Right cardiac atrium (tissue), 5 donors: Measurements from ENCODE around the gene GRK6. TPM values are rescaled to one million over a fixed set of nuclear protein-coding genes. Genes with fewer than 3 reads are reported as not detected.

Experiments
- ATAC-seq, 2 donors: fragments of 200-7000 bp; cut with Tn5 transposase; one replicate each; pipeline versions ENCODE4 v1.8.0 to v1.9.1; 2020; ENCODE audit warnings: moderate library complexity in 2 of 2, mild to moderate bottlenecking in 1 of 2
- DNase-seq, 3 donors: peaks; one replicate each; pipeline ENCODE4 v3.0.0-alpha.2; 2020
- H3K27ac ChIP-seq: one replicate; pipeline ENCODE4 v1.5.1; 2013; ENCODE audit warnings: mild to moderate bottlenecking, low read length, control low read depth, moderate library complexity
- H3K27me3 ChIP-seq: one replicate; pipeline ENCODE4 v1.6.1; 2013; ENCODE audit not compliant: control insufficient read depth, insufficient read depth
- H3K4me1 ChIP-seq: one replicate; pipeline ENCODE4 v1.6.1; 2013; ENCODE audit warnings: low read length; ENCODE audit not compliant: control insufficient read depth, insufficient read depth
- H3K4me3 ChIP-seq: one replicate; pipeline ENCODE4 v1.5.1; 2013; ENCODE audit warnings: low read length, control low read depth
- H3K9me3 ChIP-seq: one replicate; pipeline ENCODE4 v1.6.1; 2013; ENCODE audit warnings: low read length; ENCODE audit not compliant: control insufficient read depth
- WGBS: extraction: QIAGEN DNeasy Blood & Tissue Kit; methylation state at CpG from one replicate; pipeline ENCODE4 v1.1.7; 2013; 5-methylcytosine and 5-hydroxymethylcytosine counted together
- intact Hi-C, 4 donors: fragments of 100-400 bp; cut with DNase I; formaldehyde crosslinking; loops; one replicate each; pipeline versions ENCODE4 v1.11.0 to v1.14.0; 2022 to 2023
- polyA plus RNA-seq: library from polyadenylated mRNA; stranded (reverse); fragments of 200-250 nt; gene quantifications from one replicate; pipeline ENCODE4 v1.2.3, GENCODE V29; 2013
- total RNA-seq, 4 donors: library from RNA; stranded (reverse); fragmentation: NEBNext Ultra II Directional; extraction: Animal tissue kit (Norgen Biotek cat#: 25700); gene quantifications; one replicate each; pipeline ENCODE4 v1.2.1, GENCODE V29; 2021
- donor health status: healthy with polysubstance abuse.
- donor health status: DM: no; HTN: yes; CAD: no.
- donor health status: DM: no; HTN: no; CAD: no.
- donor health status: DM: no; HTN: yes; CAD: no; lungs with severe emphysema.
- donor health status: DM: yes; HTN: yes; CAD: no.

Gene GRK6
- total and polyA plus RNA-seq, 5 donors, result 7.4 to 16.9 (median 15.1) TPM

GRCh38 chr5:177468685-177469628 lies 42.5 kb downstream of the GRK6 start:
- H3K4me3 ChIP-seq, result no peak overlapping the region
- H3K27ac ChIP-seq, result no peak overlapping the region
- DNase-seq (peak; percentile 80 to 89 (median 85)), ATAC-seq (peak; percentile 50 to 58)
- H3K27me3 ChIP-seq, result no peaks in the 10 kb centered on the region
- H3K9me3 ChIP-seq, result no peaks in the 10 kb centered on the region
- 51% methylated on average over 25 of the region's 25 CpGs for WGBS
- intact Hi-C loops, result no loop called here
- H3K4me1 ChIP-seq, result peaks cover under 1% of the 10 kb centered on the region

GRCh38 chr5:177469750-177470525 lies 43.5 kb downstream of the GRK6 start:
- 59% methylated on average over 8 of the region's 8 CpGs for WGBS
- no peaks in the 10 kb centered on the region for H3K27me3 ChIP-seq
- intact Hi-C loops, result no loop called here
- H3K4me1 ChIP-seq, result peaks cover 2% of the 10 kb centered on the region
- no peak overlapping the region for H3K4me3 ChIP-seq
- H3K27ac ChIP-seq, result no peak overlapping the region
- no peaks in the 10 kb centered on the region for H3K9me3 ChIP-seq
- DNase-seq (no peak), ATAC-seq (no peak)

- Histone ChIP-seq H3K4me3 (no peak overlapping the region), H3K4me1 (peaks cover 2% of the 10 kb centered on the region)
- 83% methylated on average over 10 of the region's 10 CpGs for WGBS
Measured at GRCh38 chr5:177470759-177471536, 44.5 kb downstream of the GRK6 start.

GRCh38 chr5:177471610-177472356 lies 45.3 kb downstream of the GRK6 start:
- WGBS, result 38% methylated on average over 14 of the region's 14 CpGs
- Histone ChIP-seq H3K27ac (peak overlapping the region; percentile 18), H3K4me1 (peaks cover 2% of the 10 kb centered on the region), H3K4me3 (peak overlapping the region; percentile 87), H3K27me3 (no peaks in the 10 kb centered on the region), H3K9me3 (no peaks in the 10 kb centered on the region)
- intact Hi-C loops, result no loop called here
- DNase-seq, result peak; percentile 83 to 92 (median 91)
- ATAC-seq, result peak; percentile 38 to 64

More at GRCh38 chr5:177470759-177471536, 44.5 kb downstream of the GRK6 start:
- DNase-seq (no peak), ATAC-seq (no peak)
- intact Hi-C loops, result no loop called here
- no peak overlapping the region for H3K27ac ChIP-seq
- H3K27me3 ChIP-seq, result no peaks in the 10 kb centered on the region
- H3K9me3 ChIP-seq, result no peaks in the 10 kb centered on the region

GRCh38 chr5:177472460-177473442 lies 46.3 kb downstream of the GRK6 start:
- DNase-seq (peak in 2 of 3 donors; percentile 76 to 78), ATAC-seq (peak in 1 of 2 donors; percentile 10)
- Histone ChIP-seq H3K4me3 (peak overlapping the region; percentile 87), H3K9me3 (no peaks in the 10 kb centered on the region), H3K27ac (peak overlapping the region; percentile 41), H3K27me3 (no peaks in the 10 kb centered on the region), H3K4me1 (peaks cover 2% of the 10 kb centered on the region)
- intact Hi-C loops, result no loop called here
- 1% methylated on average over 88 of the region's 93 CpGs for WGBS

GRCh38 chr5:177473443-177474001 lies 47.0 kb downstream of the GRK6 start, which contains the start of gene DBN1:
DBN1 (minus strand) TSS chr5:177473634; CDS start chr5:177473521, 113 bp downstream.
- H3K27ac ChIP-seq, result peak within 1 kb of the TSS; percentile 41
- intact Hi-C loops, result no loop called here
- WGBS, result 2% methylated on average over 61 of the region's 69 CpGs
- no peaks in the 10 kb centered on the region for H3K27me3 ChIP-seq
- ATAC-seq, result peak; percentile 37 to 46
- H3K4me3 ChIP-seq, result peak within 1 kb of the TSS; percentile 87
- peak; percentile 67 to 87 (median 86) for DNase-seq
- H3K9me3 ChIP-seq, result no peaks in the 10 kb centered on the region
- peaks cover 2% of the 10 kb centered on the region for H3K4me1 ChIP-seq

GRCh38 chr5:177474002-177474476 lies 47.6 kb downstream of the GRK6 start:
- Histone ChIP-seq H3K4me3 (no peak overlapping the region), H3K27me3 (no peaks in the 10 kb centered on the region), H3K4me1 (peaks cover 2% of the 10 kb centered on the region), H3K9me3 (no peaks in the 10 kb centered on the region), H3K27ac (no peak overlapping the region)
- ATAC-seq (no peak), DNase-seq (no peak)
- intact Hi-C loops, result no loop called here
- 33% methylated on average over 7 of the region's 7 CpGs for WGBS

- no peak overlapping the region for H3K27ac ChIP-seq
- peaks cover 6% of the 10 kb centered on the region for H3K4me1 ChIP-seq
- DNase-seq (no peak), ATAC-seq (no peak)
- 50% methylated on average over 4 of the region's 4 CpGs for WGBS
- no peaks in the 10 kb centered on the region for H3K9me3 ChIP-seq
- intact Hi-C loops, result no loop called here
- no peaks in the 10 kb centered on the region for H3K27me3 ChIP-seq
- no peak overlapping the region for H3K4me3 ChIP-seq
Measured at GRCh38 chr5:177474846-177475562, 48.5 kb downstream of the GRK6 start.
